SK-N-SH treated with all-trans-retinoic acid at 6 μM for 48 hours (cell line): ENCODE measurements around the gene OR4N2.
"Not testable (repeated sequence)": the region's sequence is repeated elsewhere in the genome, so short reads cannot be mapped to it uniquely, and the experiment has no call there.

Source experiments
- ATAC-seq: fragments of 200-7000 bp; cut with Tn5 transposase; 3 replicates; pipeline ENCODE4 v1.9.1; 2020; ENCODE audit warnings: mild to moderate bottlenecking, moderate library complexity
- ARNTL ChIP-seq: fragments of 450-650 bp; formaldehyde crosslinking; IDR thresholded peaks from 2 replicates; pipeline ENCODE4 v1.5.0; 2020; ENCODE audit warnings: low read depth, mild to moderate bottlenecking, moderate library complexity, borderline replicate concordance
- BACH2 ChIP-seq: fragments of 250-450 bp; sonication (Bioruptor Pico); IDR thresholded peaks from 2 replicates; pipeline ENCODE4 v1.9.0; 2021; ENCODE audit warnings: mild to moderate bottlenecking, borderline replicate concordance
- CSDC2 ChIP-seq: fragments of 250-450 bp; sonication (Bioruptor Pico); IDR thresholded peaks from 2 replicates; pipeline ENCODE4 v1.5.0; 2020; ENCODE audit warnings: mild to moderate bottlenecking, moderate library complexity
- ESRRG ChIP-seq: fragments of 250-450 bp; sonication (Bioruptor Pico); IDR thresholded peaks from 2 replicates; pipeline ENCODE4 v1.6.1; 2021; ENCODE audit warnings: mild to moderate bottlenecking
- GLIS3 ChIP-seq: fragments of 250-450 bp; sonication (Bioruptor Pico); IDR thresholded peaks from 2 replicates; pipeline ENCODE4 v1.5.0; 2020; ENCODE audit warnings: mild to moderate bottlenecking, moderate library complexity
- ISL1 ChIP-seq: fragments of 250-450 bp; sonication (Bioruptor Pico); IDR thresholded peaks from 2 replicates; pipeline ENCODE4 v2.1.2; 2022; ENCODE audit warnings: mild to moderate bottlenecking, moderate library complexity
- OSR1 ChIP-seq: fragments of 250-450 bp; sonication (Bioruptor Pico); IDR thresholded peaks from 2 replicates; pipeline ENCODE4 v1.8.0; 2022; ENCODE audit warnings: moderate library complexity, mild to moderate bottlenecking, inconsistent platforms
- PPARA ChIP-seq: fragments of 250-450 bp; sonication (Bioruptor Pico); IDR thresholded peaks from 2 replicates; pipeline ENCODE4 v1.5.0; 2020; ENCODE audit warnings: mild to moderate bottlenecking, borderline replicate concordance
- RARB ChIP-seq: fragments of 250-450 bp; sonication (Bioruptor Pico); IDR thresholded peaks from 2 replicates; pipeline ENCODE4 v1.8.0; 2021; ENCODE audit warnings: mild to moderate bottlenecking, moderate library complexity
- SNAI2 ChIP-seq: fragments of 250-450 bp; sonication (Bioruptor Pico); IDR thresholded peaks from 2 replicates; pipeline ENCODE4 v1.5.0; 2020; ENCODE audit warnings: mild to moderate bottlenecking, moderate library complexity
- TCF4 ChIP-seq: fragments of 250-450 bp; sonication (Bioruptor Pico); IDR thresholded peaks from 2 replicates; pipeline ENCODE4 v1.8.0; 2021; ENCODE audit warnings: mild to moderate bottlenecking, moderate library complexity, borderline replicate concordance
- TOX ChIP-seq: fragments of 250-450 bp; sonication (Bioruptor Pico); IDR thresholded peaks from 2 replicates; pipeline ENCODE4 v1.8.0; 2021; ENCODE audit warnings: mild to moderate bottlenecking, moderate library complexity, borderline replicate concordance
- ZC3H10 ChIP-seq: fragments of 250-450 bp; sonication (Bioruptor Pico); IDR thresholded peaks from 2 replicates; pipeline ENCODE4 v1.5.1; 2021; ENCODE audit warnings: mild to moderate bottlenecking, moderate library complexity
- ZFP3 ChIP-seq: fragments of 250-450 bp; sonication (Bioruptor Pico); IDR thresholded peaks from 2 replicates; pipeline ENCODE4 v1.5.0; 2020; ENCODE audit warnings: mild to moderate bottlenecking, moderate library complexity
- ZFP30 ChIP-seq: fragments of 450-650 bp; formaldehyde crosslinking; IDR thresholded peaks from 2 replicates; pipeline ENCODE4 v1.5.0; 2022; ENCODE audit warnings: mild to moderate bottlenecking, moderate library complexity
- ZNF565 ChIP-seq: fragments of 450-650 bp; formaldehyde crosslinking; conservative IDR thresholded peaks from 2 replicates; pipeline ENCODE4 v1.5.0; 2020; ENCODE audit warnings: low read depth, mild to moderate bottlenecking, moderate library complexity
- ZNF70 ChIP-seq: fragments of 450-650 bp; formaldehyde crosslinking; IDR thresholded peaks from 2 replicates; pipeline ENCODE4 v1.5.0; 2020; ENCODE audit warnings: mild to moderate bottlenecking, moderate library complexity
- ZNF8 ChIP-seq: fragments of 450-650 bp; formaldehyde crosslinking; IDR thresholded peaks from 2 replicates; pipeline ENCODE4 v1.5.0; 2020; ENCODE audit warnings: mild to moderate bottlenecking, moderate library complexity
- TF ChIP-seq, protein P1 (sequence below): fragments of 250-450 bp; sonication (Bioruptor Pico); IDR thresholded peaks from 2 replicates; pipeline ENCODE4 v1.5.0; 2020; ENCODE audit warnings: mild to moderate bottlenecking, moderate library complexity
- TF ChIP-seq, protein P2 (sequence below): fragments of 250-450 bp; sonication (Bioruptor Pico); IDR thresholded peaks from 2 replicates; pipeline ENCODE4 v1.5.1; 2021; ENCODE audit warnings: mild to moderate bottlenecking, moderate library complexity
- TF ChIP-seq, protein P3 (sequence below): fragments of 250-450 bp; sonication (Bioruptor Pico); IDR thresholded peaks from 2 replicates; pipeline ENCODE4 v1.8.0; 2021; ENCODE audit warnings: low read depth, mild to moderate bottlenecking, moderate library complexity, borderline replicate concordance

OR4N2 gene

DNA sequence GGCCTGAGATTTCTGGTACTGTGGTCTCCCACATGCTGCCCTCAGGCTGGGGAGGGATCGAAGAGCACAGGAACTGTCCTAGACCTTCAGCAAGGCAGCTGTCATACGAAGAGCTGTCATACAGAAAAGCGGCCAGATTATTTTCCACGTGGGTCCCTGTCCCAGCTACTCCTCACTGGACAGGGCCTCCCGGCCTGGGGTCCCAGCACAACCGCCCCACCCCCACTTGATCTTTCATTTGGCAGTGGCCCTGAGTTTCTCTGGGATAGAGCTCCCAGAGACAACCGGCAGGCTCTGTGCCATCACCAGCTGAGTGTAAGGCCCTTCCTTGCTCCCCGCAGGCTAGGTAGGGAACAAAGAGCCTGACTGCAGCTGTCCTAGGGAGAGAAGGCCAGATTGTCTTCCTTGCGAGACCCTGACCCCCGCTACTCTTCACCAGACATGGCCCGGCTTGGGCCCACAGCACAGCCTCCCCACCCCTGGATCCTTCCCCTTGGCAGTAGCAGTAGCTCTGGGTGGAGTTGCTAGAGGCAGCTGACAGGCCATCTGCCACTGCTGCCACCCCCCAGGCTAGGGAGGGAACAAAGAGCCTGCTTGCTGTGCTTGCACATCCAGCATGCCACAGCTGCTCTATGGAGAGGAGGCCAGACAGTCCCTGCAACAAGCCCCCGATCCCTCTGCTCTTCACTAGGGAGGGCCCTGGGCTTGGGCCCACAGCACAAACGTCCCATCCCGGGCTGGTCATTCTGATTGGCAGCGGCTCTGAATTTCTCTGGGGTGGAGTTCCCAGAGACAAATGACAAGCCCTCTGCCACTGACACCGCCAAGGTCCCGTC, 3.1 kb upstream of the OR4N2 start:
- TF ChIP-seq ZC3H10 (CRISPR knock-in tag): no peak
- no peak for TF ChIP-seq ZFP3 (CRISPR knock-in tag)
- no peak for TF ChIP-seq ZNF8 (CRISPR knock-in tag)
- TF ChIP-seq ESRRG: no peak
- no peak for TF ChIP-seq TOX (CRISPR knock-in tag)
- TF ChIP-seq GLIS3 (CRISPR knock-in tag): no peak
- TF ChIP-seq, protein P1, sequence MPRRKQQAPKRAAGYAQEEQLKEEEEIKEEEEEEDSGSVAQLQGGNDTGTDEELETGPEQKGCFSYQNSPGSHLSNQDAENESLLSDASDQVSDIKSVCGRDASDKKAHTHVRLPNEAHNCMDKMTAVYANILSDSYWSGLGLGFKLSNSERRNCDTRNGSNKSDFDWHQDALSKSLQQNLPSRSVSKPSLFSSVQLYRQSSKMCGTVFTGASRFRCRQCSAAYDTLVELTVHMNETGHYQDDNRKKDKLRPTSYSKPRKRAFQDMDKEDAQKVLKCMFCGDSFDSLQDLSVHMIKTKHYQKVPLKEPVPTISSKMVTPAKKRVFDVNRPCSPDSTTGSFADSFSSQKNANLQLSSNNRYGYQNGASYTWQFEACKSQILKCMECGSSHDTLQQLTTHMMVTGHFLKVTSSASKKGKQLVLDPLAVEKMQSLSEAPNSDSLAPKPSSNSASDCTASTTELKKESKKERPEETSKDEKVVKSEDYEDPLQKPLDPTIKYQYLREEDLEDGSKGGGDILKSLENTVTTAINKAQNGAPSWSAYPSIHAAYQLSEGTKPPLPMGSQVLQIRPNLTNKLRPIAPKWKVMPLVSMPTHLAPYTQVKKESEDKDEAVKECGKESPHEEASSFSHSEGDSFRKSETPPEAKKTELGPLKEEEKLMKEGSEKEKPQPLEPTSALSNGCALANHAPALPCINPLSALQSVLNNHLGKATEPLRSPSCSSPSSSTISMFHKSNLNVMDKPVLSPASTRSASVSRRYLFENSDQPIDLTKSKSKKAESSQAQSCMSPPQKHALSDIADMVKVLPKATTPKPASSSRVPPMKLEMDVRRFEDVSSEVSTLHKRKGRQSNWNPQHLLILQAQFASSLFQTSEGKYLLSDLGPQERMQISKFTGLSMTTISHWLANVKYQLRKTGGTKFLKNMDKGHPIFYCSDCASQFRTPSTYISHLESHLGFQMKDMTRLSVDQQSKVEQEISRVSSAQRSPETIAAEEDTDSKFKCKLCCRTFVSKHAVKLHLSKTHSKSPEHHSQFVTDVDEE (CRISPR knock-in tag): no peak
- no peak for TF ChIP-seq ISL1 (CRISPR knock-in tag)
- TF ChIP-seq, protein P2, sequence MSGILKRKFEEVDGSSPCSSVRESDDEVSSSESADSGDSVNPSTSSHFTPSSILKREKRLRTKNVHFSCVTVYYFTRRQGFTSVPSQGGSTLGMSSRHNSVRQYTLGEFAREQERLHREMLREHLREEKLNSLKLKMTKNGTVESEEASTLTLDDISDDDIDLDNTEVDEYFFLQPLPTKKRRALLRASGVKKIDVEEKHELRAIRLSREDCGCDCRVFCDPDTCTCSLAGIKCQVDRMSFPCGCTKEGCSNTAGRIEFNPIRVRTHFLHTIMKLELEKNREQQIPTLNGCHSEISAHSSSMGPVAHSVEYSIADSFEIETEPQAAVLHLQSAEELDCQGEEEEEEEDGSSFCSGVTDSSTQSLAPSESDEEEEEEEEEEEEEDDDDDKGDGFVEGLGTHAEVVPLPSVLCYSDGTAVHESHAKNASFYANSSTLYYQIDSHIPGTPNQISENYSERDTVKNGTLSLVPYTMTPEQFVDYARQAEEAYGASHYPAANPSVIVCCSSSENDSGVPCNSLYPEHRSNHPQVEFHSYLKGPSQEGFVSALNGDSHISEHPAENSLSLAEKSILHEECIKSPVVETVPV: no peak
- no peak for TF ChIP-seq RARB (CRISPR knock-in tag)
- peak; percentile 31 for ATAC-seq

DNA sequence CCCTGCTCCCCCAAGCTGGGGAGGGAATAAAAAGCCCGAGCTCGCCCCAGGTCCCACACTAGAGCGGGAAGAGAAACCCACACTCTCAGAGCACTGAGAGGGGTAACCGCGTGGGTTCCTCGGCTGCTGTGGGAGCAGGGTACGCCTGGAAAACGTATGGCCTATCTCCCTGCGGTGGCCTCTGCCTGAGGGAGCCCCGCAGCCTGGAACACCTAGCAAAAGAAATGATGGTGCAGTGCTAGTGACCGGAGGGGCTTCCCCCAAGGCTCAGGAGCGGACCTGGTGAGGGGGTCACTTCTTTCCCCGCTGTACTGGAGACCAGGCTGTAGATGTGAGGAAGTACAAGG, 2.5 kb upstream of the OR4N2 start:
- ATAC-seq: peak; percentile 22; the same call in 2 of the 3 replicates
- TF ChIP-seq ESRRG (no peak), TCF4 (CRISPR knock-in tag) (no peak), ZFP30 (CRISPR knock-in tag) (no peak), ARNTL (CRISPR knock-in tag) (no peak), CSDC2 (CRISPR knock-in tag) (no peak), RARB (CRISPR knock-in tag) (no peak), SNAI2 (CRISPR knock-in tag) (no peak), OSR1 (CRISPR knock-in tag) (no peak), ZNF70 (no peak), ZNF565 (CRISPR knock-in tag) (no peak), ISL1 (CRISPR knock-in tag) (no peak), BACH2 (CRISPR knock-in tag) (no peak), PPARA (CRISPR knock-in tag) (no peak), GLIS3 (CRISPR knock-in tag) (no peak)
- TF ChIP-seq, protein P2: no peak
- TF ChIP-seq, protein P3, sequence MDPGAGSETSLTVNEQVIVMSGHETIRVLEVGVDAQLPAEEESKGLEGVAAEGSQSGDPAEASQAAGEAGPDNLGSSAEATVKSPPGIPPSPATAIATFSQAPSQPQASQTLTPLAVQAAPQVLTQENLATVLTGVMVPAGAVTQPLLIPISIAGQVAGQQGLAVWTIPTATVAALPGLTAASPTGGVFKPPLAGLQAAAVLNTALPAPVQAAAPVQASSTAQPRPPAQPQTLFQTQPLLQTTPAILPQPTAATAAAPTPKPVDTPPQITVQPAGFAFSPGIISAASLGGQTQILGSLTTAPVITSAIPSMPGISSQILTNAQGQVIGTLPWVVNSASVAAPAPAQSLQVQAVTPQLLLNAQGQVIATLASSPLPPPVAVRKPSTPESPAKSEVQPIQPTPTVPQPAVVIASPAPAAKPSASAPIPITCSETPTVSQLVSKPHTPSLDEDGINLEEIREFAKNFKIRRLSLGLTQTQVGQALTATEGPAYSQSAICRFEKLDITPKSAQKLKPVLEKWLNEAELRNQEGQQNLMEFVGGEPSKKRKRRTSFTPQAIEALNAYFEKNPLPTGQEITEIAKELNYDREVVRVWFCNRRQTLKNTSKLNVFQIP (CRISPR knock-in tag): no peak
- TF ChIP-seq, protein P1 (CRISPR knock-in tag): no peak

DNA sequence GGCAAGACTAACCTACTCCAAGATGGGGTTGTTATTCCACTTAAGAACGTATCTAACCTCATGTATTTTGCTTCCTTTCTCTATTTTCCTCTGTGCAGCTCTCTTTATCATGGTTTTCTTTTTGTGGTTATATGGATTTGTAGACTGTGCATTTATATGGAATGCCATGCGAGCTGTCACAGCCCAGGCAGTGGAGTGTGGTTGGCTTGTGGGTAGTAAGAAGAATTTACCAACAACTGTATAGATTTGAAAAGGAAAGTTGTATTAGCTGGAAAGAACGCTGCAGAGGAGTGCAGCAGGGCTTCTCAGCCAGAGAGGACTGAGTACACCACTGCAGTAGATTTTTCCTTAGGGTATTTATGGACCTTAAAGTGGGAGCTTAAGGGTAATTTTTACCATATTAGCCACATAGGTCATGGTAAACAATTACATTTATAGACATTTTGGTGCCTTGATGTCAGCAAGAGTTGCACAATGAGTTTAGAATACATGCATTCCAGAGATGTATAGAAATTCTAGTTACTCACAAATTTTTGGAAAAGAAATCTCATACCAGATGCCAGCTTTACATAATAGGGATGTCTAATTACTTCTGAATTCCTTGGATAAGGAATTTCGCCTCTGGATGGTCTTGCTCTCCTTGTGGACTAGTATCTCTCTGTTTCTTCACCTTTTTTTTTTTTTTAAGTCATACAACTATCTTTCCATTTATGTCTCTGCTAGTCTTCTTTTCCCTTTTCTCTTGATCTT, 9.8 kb downstream of the OR4N2 start:
- ATAC-seq: not testable (repeated sequence)

DNA sequence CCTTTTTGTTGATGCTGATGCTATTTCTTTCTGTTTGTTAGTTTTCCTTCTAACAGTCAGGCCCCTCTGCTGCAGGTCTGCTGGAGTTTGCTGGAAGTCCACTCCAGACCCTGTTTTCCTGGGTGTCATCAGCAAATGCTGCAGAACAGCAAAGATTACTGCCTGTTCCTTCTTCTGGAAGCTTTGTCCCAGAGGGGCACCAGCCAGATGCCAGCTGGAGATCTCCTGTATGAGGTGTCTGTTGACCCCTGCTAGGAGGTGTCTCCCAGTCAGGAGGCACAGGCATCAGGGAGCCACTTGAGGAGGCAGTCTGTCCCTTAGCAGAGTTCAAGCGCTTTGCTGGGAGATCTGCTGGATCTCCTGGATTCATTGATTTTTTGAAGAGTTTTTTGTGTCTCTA, 16.3 kb downstream of the OR4N2 start:
- not testable (repeated sequence) for ATAC-seq

DNA sequence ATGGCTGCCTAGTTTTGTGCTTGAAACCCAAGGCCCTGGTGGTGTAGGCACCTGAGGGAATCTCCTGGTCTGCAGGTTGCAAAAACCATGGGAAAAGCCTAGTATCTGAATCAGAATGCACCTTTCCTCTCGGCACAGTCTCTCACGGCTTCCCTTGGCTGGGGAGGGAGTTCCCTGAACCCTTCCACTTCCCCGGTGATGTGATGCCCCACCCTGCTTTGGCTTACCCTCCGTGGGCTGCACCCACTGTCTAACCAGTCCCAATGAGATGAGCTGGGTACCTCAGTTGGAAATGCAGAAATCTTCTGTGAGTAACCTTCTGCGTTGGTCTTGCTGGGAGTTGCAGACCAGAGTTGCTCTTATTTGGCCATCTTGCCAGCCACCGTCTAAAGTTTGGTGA, 17.4 kb downstream of the OR4N2 start:
- ATAC-seq: not testable (repeated sequence)
